Activated CD4-positive, CD25-positive, alpha-beta regulatory T cell treated with anti-CD3 and anti-CD28 coated beads, Interleukin-2, amount 50 U/mL, for 24 hours (primary cell): ENCODE results near the gene ELAC1.
"Not testable (repeated sequence)": the region's sequence is repeated elsewhere in the genome, so short reads cannot be mapped to it uniquely, and the experiment has no call there.

Source experiments
- ATAC-seq, 2 donors: fragments of 150-1000 bp; cut with Tn5 transposase; one replicate each; pipeline ENCODE4 v1.10.0; 2021; ENCODE audit warnings: mild to moderate bottlenecking in 1 of 2, moderate library complexity in 1 of 2

Gene ELAC1, protein sequence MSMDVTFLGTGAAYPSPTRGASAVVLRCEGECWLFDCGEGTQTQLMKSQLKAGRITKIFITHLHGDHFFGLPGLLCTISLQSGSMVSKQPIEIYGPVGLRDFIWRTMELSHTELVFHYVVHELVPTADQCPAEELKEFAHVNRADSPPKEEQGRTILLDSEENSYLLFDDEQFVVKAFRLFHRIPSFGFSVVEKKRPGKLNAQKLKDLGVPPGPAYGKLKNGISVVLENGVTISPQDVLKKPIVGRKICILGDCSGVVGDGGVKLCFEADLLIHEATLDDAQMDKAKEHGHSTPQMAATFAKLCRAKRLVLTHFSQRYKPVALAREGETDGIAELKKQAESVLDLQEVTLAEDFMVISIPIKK

DNA sequence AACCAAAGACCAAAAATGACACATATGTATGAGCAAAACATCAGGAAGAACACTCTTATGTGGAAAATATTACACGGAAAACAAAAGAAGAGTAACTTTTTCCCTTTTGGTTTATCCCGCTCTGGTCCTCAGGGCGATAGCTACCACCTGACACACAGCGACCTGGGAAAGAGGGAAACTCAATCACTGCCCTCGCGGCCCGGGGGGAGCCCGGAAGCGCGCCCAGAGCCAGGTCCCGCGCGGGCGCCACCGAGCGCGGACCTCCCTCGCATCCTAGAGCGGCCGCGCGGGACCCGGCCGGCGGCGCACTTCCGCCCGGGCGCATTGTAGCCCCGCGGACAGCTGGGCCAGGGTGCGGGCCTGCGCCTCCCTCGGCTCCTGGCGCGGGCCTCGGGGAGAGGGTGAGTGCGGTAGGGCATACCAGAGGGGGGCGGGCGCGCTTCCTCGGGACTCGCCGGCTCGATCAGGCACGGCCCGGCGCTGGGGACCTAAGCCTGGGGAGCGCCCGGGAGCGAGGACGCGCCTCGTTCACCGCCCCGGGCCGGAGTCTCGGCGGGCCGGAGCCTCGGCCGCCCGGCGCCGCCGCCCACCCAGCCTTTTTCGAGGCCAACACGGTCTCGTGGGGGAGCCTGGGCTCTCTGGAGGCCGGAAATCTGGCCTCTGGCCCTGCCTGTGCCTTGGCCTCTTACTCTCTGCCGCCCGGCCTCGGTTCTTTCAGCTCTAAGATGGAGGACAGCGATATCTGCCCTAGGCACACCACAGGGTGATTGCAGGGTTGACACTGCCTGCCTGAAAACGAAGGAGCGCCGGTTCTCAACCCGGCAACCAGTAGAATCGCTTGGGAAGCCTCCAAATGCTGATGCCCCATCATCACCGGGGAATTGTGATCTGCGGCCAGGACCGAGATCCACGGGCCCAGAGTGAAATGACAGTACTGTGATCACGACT lies at the start of gene ELAC1:
Gene ELAC1, plus strand, starts transcription at position 327 of the 948 bp plus-strand sequence. CDS start 6,365 bp downstream, outside the sequence.
- ATAC-seq = peak; percentile 91 to 93

DNA sequence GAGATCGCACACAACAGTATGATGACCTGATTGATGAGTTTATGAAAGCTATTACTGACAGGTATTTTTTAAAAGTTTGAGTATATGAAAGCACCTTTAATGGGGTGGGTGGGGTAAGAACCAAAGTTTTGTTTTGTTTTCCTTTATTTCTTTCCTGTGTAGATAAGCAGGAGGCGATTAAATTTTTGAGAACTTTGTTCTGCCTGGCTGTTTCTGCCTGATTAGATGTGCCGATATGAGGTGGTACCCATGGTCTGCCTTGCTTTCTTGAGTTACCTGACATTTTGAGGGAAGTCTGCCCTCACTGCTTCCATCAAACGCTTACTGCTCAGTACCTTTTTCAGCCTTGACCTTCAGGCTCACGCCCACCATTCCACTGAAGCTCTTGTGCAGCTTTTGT lies 49.7 kb upstream of the ELAC1 start:
- no peak for ATAC-seq

DNA sequence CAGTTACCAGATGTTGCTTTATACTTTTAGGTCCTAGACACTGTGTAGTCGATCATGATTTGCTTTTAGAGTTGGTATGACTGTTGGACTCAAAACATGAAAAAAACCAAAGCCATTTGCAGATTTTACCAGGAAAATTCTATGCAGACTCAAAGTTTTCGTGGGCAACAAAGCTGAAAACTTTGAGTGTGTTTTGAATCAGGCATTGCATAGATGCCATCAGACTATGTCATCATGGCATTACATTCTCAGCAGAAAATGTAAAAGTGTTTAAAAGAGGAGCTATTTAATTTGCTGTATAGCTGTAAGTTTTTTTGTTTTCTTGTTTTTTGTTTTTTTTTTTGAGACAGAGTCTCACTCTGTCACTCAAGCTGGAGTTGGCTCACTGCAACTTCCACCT lies 43.5 kb upstream of the ELAC1 start:
- ATAC-seq = no peak

DNA sequence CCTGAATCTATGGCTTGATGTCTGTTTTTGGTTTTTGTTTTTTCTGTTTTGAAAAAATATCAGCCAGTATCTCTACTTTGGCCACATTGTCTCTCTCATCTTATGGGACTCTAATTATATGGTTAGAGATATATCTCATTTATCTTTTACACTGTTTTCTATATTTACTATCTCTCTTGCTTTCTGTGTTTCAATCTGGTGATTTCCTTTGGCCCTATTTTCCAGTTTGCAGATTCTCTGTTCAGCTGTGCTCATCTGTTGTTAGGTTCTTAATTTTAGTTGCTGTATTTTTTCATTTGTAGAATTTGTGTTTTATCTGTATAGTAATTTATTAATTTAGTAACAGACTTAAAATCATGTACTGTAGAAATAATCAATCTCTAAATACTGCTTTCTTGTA lies 41.3 kb upstream of the ELAC1 start:
- ATAC-seq = no peak

DNA sequence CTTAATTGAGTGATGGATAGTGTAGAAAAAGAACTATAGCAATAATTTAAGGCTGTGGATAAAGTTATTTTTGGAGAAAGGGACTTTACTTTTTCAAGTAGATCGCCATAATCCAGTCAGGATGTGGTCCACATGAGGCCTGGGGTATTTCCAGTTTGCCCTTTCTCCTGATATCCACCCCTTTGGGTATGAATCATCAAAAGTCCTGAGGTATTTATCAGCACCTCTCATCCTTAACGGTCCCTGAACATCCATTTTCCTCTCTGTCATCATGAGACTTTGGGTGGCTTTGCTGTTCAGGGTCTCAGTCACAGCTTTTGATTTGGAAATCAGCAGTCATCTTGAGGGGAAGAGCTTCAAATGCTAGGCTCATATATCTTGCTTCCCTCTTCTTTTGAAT lies 39.3 kb upstream of the ELAC1 start:
- ATAC-seq = no peak

DNA sequence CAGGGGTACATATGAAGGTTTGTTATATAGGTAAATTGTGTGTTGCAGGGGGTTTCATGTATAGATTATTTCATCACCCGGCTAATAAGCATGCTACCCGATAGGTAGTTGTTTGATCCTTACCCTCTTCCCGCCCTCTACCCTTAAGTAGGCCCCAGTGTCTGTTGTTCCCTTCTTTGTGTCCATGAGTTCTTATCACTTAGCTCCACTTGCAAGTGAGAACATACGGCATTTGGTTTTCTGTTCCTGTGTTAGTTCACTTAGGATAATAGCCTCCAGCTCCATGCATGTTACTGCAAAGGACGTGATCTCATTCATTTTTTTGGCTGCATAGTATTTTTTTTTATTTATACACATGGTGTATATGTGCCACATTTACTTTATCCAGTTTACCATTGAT lies 34.2 kb upstream of the ELAC1 start:
- no peak for ATAC-seq

DNA sequence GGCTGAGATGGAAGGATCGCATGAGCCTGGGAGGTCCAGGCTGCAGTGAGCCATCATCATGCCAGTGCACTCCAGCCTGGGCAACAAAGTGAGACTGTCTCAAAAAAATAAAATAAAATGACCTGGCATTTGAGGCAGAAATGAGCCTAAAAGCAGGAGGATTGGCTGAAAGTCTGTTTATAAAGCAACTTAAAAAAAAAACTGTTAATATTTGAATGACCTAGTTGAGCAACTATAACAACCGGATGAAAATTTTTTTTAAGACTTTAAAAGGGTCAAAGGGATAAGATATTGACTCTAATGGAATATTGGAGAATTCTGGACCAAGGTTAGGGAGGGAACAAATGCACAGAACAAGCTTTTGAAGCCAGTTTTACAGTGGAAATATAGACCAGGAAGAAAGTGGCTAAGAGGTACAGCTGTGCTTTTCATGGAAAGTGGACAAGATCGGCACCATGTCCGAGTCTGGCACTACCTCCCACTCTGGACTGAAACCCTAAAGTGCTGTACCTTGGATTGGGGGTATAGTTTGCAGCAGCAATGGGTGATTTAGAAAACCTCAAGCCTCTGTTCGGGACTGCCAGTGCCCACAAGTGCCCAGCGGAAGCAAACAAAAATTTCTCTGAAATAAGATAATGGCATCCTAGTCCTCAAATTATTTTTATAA lies 33.2 kb upstream of the ELAC1 start:
- no peak for ATAC-seq

DNA sequence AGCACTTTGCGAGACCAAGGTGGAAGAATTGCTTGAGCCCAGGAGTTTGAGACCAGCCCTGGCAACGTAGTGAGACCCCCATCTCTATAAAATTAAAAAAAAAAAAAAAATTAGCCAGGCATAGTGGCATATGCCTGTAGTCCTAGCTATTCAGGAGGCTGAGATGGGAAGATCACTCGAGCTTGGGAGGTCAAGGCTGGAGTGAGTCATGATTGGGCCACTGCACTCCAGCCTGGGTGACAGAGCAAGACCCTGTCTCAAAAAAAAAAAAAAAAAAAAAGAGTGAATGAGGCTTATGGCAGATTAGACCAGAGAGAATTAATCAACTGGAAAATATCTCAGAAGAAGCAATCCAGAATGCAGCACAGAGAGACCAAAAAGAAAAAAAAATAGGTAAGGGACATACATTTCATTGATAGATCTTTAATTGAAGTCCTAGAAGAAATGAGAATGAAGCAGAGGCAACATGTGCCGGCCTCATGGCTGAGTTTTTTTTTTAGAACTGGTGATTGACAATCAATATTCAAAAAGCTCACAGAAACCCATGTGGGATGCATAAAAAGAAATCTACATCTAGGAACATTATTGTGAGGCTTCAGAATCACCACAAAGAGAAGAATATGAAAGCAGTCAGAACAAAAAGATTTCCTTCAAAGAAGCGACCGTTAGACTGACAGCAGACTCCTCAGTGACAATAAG lies 32.2 kb upstream of the ELAC1 start:
- ATAC-seq = no peak

DNA sequence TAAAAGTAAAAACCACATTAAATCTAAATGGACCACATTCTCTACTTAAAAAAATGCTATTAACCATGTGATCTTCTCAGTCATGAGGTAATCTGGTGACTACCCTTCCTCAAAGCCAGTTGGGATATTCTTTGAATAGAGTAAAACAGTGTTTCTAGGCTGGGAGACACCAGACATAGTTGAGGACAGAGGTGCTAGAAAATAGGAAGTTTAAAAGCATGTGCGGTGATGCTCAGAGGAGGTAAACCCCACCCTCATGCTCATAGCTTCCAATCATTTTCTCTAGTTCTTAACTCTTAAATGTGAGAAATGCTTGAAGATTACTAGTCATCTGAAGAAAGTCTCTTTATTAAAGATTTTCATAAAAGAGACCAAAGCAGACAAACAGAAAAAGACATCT lies 30.7 kb upstream of the ELAC1 start:
- ATAC-seq = no peak

DNA sequence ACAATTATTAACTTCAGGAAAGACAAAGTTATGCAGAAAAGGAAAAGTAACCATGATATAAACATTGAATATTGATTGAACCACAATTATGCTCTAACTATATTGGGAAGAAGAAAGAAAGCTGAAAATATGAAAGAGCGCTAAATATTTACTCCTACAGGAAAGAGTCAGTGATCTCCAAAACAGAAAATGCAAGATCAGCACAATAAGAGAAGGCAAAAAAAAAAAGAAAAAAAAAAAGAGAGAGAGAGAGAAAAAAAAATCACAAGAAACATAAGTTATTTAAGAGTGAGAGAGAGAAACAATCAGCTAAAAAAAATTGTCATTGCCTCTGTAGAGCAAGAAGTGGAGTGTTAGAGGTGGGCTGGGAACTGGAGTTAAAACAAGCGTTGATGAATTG lies 28.9 kb upstream of the ELAC1 start:
- no peak for ATAC-seq

DNA sequence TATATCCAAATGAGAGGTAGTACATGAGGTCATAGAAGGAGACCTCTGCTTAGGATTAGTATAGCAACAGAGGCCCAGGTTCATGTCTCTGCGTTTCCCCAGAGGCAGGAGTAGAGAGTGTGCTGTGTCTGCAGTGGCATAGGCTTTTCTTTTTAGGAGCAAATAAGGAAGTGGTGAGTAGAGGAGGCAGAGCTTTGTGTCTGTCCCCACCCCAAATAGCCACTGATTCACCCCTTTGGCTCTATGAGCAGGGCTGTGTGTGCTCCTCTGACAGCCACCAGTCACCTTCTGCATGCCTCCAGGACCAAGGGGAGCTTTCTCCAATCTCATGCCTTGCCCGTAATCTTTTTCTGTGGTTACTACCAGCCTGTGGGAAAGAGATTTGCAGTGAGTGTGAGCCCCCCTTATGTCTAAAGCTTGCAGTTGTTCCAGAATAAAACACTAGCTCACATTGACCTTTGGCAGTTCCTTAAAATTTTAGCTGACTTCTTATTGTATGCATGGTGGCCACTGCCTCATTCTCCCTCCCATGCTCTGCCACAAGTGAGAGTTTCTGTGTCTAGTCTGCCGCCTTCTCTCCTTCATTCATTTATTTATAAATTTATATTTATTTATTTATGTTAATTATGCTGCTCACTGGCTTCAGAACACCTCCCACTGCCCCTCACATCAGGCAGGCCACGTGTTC lies 23.5 kb upstream of the ELAC1 start:
- ATAC-seq = peak in 1 of 2 donors; percentile 13

DNA sequence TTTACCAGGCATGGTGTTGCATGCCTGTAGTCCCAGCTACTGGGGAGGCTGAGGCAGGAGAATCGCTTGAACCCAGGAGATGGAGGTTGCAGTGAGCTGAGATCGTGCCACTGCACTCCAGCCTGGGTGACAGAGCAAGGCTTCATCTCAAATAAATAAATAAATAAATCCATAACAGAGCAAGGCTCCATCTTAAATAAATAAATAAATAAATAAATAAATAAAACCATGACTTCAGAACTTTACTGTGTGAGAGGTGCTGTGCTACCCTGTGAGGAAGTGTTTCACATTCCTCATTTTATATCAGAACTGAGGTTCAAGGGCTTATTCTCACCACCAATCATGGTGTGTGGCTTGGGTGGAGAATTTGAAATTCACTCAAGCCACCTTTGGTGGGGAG lies 21.9 kb upstream of the ELAC1 start:
- ATAC-seq = not testable (repeated sequence)

DNA sequence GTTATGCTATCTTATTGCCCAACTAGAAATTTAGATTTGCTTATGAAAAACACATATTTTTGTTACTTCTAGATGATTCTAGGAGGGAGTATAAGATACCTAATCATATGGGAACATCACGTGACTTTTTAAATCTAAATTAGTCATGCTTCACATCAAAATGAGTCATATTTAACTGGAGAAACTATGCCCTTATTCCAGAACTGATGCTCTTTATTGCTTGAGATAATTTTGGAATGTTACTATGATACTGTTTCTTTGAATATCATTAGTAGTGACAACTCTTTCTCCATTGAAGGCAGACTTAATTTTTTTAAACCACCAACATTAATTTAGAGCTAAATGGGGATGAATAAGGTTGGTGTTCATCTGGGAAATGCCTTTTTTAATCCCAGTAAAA lies 19.9 kb upstream of the ELAC1 start:
- ATAC-seq = peak in 1 of 2 donors; percentile 43

DNA sequence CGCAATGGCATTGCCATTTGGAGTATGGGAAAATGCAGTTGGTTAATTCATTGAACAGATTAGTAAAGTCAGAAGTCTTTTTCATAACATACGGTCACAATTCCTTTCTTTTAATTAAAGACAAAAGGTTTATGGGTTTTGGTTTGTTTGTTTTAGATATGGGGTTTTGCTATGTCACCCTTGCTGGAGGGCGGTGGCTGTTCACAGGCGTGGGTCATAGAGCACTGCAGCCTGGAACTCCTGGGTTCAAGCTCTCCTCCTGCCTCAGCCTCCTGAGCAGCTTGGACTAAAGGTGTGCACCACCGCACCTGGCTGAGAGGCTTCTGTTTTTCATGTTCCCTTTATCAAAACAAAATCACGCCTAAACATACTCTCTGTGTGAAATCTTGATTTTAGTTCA lies 18.7 kb upstream of the ELAC1 start:
- ATAC-seq = no peak

DNA sequence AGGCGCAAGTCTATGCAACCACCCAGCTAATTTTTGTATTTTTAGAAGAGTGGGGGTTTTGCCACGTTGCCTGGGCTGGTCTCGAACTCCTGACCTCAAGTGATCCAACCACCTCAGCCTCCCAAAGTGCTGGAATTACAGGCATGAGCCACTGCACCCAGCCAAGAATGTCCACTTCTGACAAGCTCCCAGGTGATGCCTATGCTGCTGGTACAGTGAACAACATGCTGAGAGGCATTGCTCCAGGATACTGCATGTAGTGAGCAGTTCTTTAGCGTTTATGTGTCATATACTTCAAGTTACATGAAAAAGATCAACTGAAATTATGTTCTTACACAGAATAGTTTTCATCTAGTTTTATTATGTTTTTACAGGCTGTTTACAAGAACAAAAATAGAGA lies 17.2 kb upstream of the ELAC1 start:
- ATAC-seq = no peak

DNA sequence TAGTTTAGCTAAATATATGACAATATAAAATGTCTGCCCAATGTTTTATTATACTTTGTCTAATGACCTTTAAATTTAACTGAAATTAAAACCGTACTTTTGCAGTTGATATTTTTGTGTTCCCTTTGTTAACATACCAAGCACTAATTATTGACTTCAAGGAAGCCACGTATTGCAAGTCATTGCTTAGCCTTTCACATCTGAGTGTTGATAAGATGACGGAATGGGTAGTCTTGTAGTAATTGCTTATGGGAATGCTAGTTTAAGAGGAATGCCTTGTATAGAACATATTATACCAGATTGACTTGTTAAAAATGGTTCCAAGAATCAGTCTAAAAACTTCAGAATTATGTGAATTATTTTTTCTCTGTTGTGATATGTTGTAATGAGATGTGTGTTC lies 14.0 kb upstream of the ELAC1 start:
- no peak for ATAC-seq

DNA sequence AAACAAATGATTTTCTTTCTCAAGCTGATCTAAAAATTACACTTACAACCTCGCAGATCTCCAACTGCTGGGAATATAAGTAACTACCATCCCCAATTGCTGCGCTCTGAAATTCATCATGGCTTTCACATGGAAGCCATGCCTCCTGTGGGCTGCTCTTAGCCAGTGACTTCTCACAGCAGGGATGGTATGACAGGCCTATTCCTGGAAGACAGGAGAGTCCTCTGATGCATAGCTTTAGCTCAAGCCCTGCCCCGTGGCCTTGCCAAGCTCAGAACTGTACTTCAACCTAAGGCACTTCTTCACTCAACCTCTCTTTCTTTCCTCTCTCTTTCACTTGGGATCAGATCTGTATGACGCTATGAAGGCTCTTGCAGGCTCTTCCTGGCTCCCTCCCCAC lies 12.6 kb upstream of the ELAC1 start:
- no peak for ATAC-seq

DNA sequence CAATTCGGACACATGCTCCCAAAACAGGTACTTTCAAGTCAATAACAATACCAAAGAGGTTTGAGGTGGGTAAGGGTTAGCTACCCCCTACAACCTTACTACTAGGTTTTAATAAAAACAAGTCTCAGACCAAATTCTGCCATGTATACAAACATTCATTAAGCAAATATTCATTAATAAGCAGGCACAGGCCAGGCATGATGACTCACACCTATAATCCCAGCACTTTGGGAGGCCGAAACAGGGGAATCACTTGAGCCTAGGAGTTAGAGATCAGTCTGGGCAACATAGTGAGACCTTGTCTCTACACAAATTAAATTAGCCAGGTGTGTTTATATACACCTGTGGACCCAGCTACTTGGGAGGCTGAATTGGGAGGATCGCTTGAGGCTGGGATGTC lies 11.7 kb upstream of the ELAC1 start:
- ATAC-seq = no peak

DNA sequence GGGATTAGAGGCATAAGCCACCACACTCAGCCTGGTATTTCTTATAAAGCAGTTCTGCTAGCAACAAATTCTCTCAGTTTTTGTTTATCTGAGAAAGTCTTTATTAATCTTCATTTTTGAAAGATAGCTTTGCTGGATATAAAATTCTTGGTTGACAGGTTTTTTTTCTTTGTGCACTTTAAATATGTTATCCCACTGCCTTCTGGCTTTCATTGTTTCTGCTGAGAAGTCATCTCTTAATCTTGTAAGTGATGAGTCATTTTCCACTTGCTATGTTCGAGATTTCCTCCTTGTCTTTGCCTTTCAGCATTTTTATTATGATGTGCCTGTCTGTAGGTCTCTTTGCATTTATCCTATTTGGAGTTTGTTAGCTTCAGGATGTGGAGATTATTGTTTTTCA lies 5.9 kb upstream of the ELAC1 start:
- ATAC-seq = no peak

DNA sequence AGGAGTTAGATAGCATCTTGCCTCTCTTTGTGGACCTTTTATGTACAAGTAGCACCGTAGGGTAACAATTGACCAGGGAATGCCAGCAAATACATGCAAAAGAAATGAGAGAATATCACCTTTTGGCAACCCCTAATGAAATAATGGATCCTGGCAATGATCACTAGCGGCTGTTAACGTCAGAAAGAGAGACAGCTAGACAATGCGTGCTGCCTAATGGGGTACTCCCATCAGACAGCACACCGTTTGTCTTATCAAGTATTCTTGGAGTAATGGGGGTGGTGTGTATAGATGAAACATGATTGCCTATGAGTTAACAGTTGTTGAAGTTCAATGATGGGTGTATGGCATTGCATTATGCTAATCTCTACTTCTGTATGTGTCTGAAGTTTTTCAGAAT lies 1.6 kb downstream of the ELAC1 start:
- no peak for ATAC-seq

DNA sequence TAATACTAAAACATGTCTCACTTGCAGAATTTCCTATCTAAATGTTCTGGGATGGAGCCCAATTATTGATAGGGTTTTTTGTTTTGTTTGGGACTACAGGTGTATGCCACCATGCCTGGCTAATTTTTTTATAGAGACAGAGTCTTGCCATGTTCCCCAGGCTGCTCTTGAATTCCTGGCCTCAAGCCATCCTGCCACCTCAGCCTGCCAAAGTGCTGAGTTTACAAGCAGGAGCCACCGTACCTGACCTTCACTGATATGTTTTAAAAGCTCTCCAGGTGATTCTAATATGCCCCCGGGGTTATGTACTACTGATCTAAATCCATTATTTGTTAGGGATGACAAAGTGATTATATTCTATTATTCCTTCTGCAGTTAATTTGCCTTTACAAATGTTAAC lies 2.2 kb downstream of the ELAC1 start:
- ATAC-seq = no peak

DNA sequence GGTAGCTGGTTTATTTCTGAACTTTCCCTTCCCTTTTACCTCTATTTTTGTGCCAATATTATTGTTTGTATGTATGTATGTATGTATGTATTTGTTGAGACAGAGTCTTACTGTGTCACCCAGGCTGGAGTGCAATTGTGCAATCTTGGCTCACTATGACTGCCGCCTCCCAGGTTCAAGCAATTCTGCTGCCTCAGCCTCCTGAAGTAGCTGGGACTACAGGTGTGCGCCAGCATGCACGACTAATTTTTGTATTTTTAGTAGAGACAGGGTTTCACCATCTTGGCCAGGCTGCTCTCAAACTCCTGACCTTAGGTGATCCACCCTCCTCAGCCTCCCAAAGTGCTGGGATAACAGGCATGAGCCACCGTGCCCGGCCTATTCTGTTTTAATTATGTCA lies 4.6 kb downstream of the ELAC1 start:
- not testable (repeated sequence) for ATAC-seq
